Ureter (tissue), 1 donor: Measurements from ENCODE around the gene MAGI2. TPM values are rescaled to one million over a fixed set of nuclear protein-coding genes. Genes with fewer than 3 reads are reported as not detected.

Experiments
- DNase-seq: peaks from one replicate; pipeline ENCODE4 v3.0.0-alpha.2; 2020; ENCODE audit warnings: low spot score
- total RNA-seq: library from RNA; stranded (reverse); gene quantifications from one replicate; pipeline ENCODE4 v1.2.4, GENCODE V29; 2023
- donor health status: DM: yes; HTN: yes; CAD: no.

The MAGI2 gene
- total RNA-seq, 1 donor from 2014 or later: 25.3 TPM

DNA sequence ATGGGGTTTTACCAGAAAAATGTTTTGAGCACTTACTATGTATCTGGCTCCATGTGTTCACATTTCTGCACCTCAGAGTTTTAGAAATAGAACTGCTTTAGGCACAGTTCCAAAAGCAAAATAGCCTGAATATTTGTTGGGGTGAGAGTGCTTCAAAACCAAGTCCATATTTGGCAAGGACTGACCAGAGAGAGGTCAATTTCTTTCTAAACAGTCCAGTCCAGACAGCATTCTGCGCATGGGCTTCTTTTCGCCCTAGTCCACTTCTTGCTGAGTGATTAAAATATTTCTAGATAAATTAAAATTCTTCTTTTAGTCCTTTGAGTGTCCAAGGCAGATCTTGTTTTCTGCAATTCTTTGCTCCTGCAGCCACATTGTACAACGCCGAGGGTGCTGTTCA, 1227.9 kb downstream of the MAGI2 start:
- DNase-seq: no peak

DNA sequence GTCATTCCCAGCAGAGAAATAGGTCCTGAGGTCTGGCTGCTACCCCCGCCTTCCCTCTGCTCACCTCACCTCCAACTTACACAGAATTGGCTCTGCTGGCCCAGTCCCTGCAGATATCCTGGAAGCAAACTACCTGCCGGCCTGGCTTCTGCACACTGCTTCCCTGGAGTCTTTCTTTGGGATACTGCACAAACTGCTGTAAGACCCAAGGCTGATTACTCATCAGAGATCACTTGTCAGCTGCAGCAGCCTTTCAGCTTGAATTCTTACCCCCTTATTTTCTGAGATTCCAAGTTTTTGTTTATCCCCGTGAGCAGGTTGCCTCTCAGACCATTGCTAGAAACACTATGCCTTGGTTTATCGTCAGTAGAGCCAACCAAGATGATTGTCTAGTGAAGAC, 1228.5 kb downstream of the MAGI2 start:
- no peak for DNase-seq

DNA sequence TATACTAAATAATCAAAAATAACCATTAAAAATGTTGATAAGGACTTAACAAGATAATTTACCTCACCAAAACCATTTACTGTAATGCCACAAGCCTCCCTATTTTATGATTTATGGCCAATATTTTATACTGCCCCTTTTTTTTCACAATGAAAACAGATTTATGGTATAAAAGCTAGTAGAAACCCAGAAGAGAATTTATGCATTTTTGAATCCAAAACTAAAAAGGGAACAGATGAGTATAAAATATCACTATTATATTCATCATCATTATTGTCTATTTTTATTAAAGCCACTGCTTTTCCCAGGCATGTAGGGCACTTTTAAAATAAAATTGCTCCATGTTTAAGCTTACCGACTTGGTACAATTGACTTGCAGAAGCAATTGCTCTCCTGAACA, 1229.9 kb downstream of the MAGI2 start:
- no peak for DNase-seq

GRCh38 chr7:78222001-78222751, 1231.3 kb downstream of the MAGI2 start:
- no peak for DNase-seq

DNA sequence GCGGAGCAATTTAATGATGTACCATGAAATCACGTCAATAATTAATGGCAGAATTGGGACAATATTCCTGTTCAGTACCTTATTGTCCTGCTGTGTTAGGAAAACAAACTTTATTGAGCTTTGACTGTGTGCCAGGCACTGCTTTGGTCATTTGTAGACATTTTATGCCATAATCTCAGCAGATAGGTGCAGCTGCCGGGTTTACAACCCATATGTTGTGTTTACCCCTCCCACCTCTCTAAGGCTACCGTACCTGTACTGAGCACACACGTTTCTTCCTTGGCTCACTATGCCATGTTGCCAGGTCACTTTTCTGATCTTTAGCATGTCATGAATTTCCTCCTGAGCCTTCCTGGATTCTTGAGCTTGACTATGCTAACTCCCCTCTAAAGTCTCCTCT, 1232.7 kb downstream of the MAGI2 start:
- no peak for DNase-seq

- DNase-seq: no peak
These were observed 1234.6 kb downstream of the MAGI2 start for GRCh38 chr7:78218876-78219275.

DNA sequence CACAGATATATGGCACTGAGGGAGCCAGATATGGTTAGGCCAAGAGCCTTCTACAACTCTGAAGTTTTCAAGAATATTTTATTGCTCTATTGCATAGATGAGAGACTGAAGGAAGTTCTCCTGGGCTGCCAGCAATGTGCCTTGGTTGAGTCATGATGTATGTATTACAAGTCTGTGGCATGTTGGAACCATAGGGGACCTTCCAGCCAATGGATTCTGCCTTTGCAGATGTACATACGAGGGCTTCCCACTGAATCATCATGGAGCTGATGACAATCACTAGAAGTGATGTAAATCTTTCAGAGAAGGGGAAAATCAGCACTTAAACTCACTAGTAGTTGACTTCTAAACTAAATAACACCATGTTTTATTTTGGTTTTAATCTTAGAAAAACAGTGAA, 1235.4 kb downstream of the MAGI2 start:
- DNase-seq: no peak

DNA sequence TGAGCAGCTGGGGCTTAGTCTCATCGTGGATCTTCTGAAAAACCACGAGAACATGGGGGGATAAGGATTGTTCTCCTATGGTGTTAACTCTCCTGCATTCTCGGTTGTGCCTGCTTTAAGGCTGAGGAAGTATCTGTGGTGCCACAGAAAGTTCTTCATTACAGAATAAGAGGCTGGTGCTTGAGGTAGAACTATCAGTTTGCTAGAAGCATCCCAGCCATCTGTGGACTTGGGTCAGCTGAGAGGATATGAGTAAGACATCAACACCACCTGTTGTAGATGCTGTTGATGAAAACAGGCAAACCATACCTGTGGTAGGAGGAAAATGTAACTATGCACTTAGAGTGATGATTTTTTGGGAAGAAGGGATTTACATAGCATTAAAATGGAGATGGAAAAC, 1238.3 kb downstream of the MAGI2 start:
- no peak for DNase-seq

GRCh38 chr7:78213402-78213801, 1240.1 kb downstream of the MAGI2 start:
- no peak for DNase-seq

DNA sequence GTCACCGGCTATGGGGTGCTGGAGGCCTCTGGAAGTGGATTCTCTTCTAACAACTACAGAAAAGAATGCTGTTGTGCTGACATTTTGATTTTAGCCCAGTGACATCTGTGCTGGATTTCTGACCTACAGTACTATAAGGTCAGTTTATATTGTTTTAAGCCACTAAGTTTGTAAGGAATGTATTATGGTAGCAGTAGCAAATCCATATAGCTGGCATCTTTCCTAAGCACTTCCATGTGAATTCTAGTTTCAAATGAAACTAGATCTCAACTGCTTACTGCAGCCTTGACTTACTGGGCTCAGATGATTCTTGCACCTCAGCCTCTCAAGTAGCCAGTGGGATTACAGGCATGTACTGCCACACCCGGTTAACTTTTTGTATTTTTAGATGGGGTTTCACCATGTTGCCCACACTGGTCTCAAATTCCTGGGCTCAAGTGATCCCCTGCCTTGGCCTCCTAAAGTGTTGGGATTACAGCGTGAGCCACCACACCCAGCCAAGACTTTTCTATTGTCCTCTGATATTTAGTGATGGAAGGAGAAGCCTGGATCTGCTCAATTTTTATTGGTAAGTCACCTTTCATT, 1240.9 kb downstream of the MAGI2 start:
- DNase-seq: no peak

- DNase-seq: no peak
These were observed 1246.2 kb downstream of the MAGI2 start for GRCh38 chr7:78207269-78207668.

GRCh38 chr7:78206769-78207168, 1246.7 kb downstream of the MAGI2 start:
- no peak for DNase-seq

DNA sequence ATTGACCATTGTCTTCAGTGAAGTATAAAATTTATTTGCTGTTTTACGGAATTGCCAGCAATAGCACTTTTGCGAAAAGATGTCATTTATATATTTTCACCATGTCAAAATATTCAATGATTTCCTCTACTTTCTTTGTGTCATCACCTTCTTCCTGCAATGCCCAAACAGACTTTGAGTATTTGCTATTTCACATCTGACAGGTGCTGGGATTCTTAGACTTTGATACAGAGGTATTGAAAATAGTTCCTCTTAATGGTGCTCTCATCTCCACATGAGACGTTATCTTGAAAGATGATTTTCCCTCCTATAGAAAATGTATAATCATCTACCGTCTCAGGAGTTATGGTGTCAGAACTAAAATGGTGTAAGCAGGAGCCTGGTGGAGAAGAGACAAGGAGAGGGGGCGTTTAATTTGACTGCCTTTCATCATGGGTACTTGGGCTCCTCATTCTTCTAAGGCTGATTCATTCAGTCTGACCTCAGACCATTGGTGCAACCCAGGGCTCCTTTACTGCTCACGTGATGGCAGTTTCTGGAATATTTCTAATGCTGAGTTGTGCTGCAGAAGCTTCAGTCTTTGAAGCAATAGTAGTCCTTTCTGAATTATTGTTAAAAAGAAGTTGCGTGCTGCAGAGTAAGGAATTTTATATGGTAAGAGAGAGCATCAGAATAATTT, 1250.3 kb downstream of the MAGI2 start:
- DNase-seq: no peak

GRCh38 chr7:78198756-78199155, 1254.7 kb downstream of the MAGI2 start:
- no peak for DNase-seq

DNA sequence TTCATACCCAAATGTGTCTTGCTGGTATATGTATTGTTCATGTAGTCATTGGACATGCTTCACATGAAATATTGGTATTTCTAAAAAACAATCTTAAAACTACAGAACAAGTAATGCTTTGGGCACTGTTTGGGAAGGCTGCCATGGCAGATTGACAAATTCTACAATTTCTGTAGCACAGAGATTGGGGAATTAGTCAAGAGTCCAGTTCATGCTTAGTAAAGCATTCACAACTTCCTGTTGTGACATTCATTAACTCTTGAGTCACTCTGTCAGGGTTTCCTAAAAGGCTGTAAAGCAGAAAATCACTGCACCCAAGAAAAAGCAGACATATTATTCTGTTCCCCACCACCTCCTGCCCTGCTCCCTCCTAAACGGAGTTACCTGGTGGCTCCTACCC, 1256.0 kb downstream of the MAGI2 start:
- DNase-seq: no peak

GRCh38 chr7:78195281-78195680, 1258.2 kb downstream of the MAGI2 start:
- DNase-seq: no peak

DNA sequence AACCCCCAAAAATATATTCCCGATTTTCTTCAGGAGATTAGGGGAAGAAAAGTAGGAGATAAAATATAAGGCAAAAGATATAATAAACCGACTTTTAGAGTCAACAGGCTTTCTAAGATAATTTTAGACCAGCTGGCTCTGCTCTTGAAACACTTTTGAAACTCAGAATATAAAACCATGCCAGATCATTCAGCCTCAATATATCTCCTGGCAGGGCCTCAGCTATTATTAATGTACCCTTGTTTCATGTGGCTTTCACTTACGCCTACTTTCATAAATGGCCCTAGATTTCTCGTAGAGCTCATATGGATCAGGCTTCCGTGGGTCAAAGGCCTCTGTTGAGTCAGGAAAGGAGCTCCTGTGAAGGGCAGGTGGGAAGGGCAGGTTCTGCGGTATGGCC, 1258.9 kb downstream of the MAGI2 start:
- no peak for DNase-seq

DNA sequence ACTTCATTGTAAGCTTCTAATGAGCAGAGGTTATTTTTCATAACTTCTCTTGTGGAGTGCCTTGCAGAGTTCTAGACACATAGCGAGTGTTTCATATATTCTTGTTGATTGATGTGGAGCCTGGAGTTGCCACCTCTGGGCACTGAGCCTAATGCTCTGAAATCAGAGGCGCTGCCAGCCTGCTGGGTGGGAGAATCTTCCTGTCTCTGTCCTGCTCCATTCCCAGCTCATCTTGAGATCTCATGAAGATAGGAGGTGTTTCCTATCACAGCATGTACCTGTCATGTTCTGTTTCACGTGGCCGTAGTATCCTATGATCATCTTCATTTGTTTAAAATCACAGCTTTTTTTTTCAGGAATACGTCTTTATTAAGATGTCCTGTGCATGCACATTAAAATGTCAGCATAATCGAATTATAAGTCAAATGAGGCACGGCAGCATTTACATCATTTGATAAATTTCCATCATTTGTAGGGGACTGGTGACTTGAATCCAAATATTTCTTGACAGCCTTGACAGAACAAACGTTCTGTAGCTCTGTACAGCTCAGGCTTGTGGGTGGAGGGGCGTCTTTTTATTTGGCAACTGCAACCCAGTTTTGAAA, 1261.9 kb downstream of the MAGI2 start:
- no peak for DNase-seq

- no peak for DNase-seq
These were observed 1263.7 kb downstream of the MAGI2 start for GRCh38 chr7:78189762-78190161.

DNA sequence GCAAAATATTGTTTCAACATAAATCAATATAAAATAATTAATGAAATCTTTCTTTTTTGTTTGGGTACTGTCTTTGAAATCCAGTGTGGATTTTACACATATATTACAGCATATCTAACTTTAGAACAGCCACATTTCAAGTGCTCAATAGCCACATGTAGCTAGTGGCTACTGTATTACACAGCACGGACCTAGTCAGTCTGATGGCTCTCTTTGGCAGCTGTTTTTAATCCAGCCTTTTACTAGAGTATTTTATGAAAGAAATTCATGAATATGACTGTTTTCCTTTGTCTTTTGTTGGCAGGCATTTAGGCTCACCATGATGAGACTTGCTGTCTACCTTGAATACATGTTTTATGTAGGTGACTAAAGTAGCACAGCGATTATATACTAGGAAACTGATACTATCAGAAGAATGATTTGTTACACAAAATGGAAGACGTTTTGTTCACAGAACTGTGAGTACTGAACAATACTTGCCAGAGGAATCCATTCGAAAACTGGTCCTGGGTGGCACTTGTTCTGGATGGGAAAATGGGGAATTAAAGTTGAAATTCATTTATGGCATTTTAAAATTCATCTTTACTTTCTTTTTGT, 1268.2 kb downstream of the MAGI2 start:
- DNase-seq: no peak

DNA sequence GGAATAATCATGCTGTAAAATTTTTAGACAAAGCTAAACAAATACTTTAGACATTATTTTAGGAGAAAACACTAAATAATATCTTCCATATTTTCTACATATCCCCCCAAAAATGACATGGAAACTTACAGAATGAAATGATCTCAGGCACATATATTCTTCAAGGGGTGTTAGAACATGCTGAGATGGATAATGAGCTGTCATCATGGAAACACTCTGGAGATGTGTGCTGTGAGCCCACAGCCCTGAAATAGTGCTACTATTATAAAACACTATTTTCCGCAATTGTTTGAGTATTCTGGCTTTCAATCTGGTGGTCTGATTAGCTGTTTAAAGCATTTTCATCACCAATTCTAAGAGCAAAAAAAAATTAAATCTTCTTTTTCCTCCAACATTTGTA, 1269.2 kb downstream of the MAGI2 start:
- no peak for DNase-seq

- DNase-seq: no peak
These were observed 1273.5 kb downstream of the MAGI2 start for GRCh38 chr7:78179827-78180477.
